Measurements from ENCODE around the gene LRFN5.
A peak's percentile ranks its signal among the peaks of the same experiment; 100 is the strongest.
"Not testable (repeated sequence)": the region's sequence is repeated elsewhere in the genome, so short reads cannot be mapped to it uniquely, and the experiment has no call there.

LRFN5 gene

GRCh38 chr14:41718477-41719166 is 111.9 kb downstream of the LRFN5 start:
- TF ChIP-seq CTCF (conservative IDR thresholded peaks at IDR 0.05; ENCODE audit: control insufficient read depth, insufficient read depth, low read depth, low read length): no peak
- DNase-seq (ENCODE audit: low read depth): no peak
- no peak overlapping the region for H3K4me3 ChIP-seq (ENCODE audit: control insufficient read depth, low read depth, low read length)

- no peak for TF ChIP-seq CTCF (conservative IDR thresholded peaks at IDR 0.05; ENCODE audit: control insufficient read depth, insufficient read depth, low read depth, low read length)
- no peak for DNase-seq (ENCODE audit: low read depth)
- no peak overlapping the region for H3K4me3 ChIP-seq (ENCODE audit: control insufficient read depth, low read depth, low read length)
Measured at GRCh38 chr14:41739203-41739602, 132.5 kb downstream of the LRFN5 start.

- H3K4me3 ChIP-seq (ENCODE audit: control insufficient read depth, low read depth, low read length): no peak overlapping the region
- no peak for TF ChIP-seq CTCF (conservative IDR thresholded peaks at IDR 0.05; ENCODE audit: control insufficient read depth, insufficient read depth, low read depth, low read length)
- DNase-seq (ENCODE audit: low read depth): no peak
Measured at GRCh38 chr14:41743140-41743539, 136.5 kb downstream of the LRFN5 start.

DNA sequence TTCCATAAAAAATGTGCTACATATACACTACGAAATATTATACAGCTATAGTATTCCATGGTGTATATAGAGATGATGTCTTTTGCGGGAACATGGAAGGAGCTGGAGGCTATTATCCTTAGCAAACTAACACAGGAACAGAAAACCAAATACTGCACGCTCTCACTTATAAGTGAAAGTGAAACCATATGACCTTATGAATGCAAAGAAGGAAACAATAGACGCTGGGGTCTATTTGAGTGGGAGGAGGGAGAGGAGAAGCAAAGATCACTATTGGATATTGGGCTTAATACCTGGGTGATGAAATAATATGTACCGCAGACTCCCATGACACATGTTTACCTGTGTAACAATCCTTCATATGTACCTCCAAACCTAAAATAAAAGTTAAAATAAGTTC is 142.8 kb downstream of the LRFN5 start:
- peak; percentile 56 for DNase-seq (ENCODE audit: low read depth)
- H3K4me3 ChIP-seq (ENCODE audit: control insufficient read depth, low read depth, low read length): peak overlapping the region; percentile 37
- no peak for TF ChIP-seq CTCF (conservative IDR thresholded peaks at IDR 0.05; ENCODE audit: control insufficient read depth, insufficient read depth, low read depth, low read length)

GRCh38 chr14:41750575-41750974 is 143.9 kb downstream of the LRFN5 start:
- not testable (repeated sequence) for H3K4me3 ChIP-seq (ENCODE audit: control insufficient read depth, low read depth, low read length); DNase-seq (ENCODE audit: low read depth)
- peak; percentile 37 for TF ChIP-seq CTCF (conservative IDR thresholded peaks at IDR 0.05; ENCODE audit: control insufficient read depth, insufficient read depth, low read depth, low read length)

- no peak overlapping the region for H3K4me3 ChIP-seq (ENCODE audit: control insufficient read depth, low read depth, low read length)
- DNase-seq (ENCODE audit: low read depth): no peak
- no peak for TF ChIP-seq CTCF (conservative IDR thresholded peaks at IDR 0.05; ENCODE audit: control insufficient read depth, insufficient read depth, low read depth, low read length)
Measured at GRCh38 chr14:41758011-41758665, 151.5 kb downstream of the LRFN5 start.

Data from fibroblast of mammary gland (primary cell).